ENCODE data around the gene UBE2E1. TPM values are rescaled to one million over a fixed set of nuclear protein-coding genes. Genes with fewer than 3 reads are reported as not detected.
A peak's percentile ranks its signal among the peaks of the same experiment; 100 is the strongest.

Gene UBE2E1
- total and polyA plus RNA-seq, 2 of the 4 experiments (the other 2 are of a cell fraction): 54.1 to 91.6 TPM

DNA sequence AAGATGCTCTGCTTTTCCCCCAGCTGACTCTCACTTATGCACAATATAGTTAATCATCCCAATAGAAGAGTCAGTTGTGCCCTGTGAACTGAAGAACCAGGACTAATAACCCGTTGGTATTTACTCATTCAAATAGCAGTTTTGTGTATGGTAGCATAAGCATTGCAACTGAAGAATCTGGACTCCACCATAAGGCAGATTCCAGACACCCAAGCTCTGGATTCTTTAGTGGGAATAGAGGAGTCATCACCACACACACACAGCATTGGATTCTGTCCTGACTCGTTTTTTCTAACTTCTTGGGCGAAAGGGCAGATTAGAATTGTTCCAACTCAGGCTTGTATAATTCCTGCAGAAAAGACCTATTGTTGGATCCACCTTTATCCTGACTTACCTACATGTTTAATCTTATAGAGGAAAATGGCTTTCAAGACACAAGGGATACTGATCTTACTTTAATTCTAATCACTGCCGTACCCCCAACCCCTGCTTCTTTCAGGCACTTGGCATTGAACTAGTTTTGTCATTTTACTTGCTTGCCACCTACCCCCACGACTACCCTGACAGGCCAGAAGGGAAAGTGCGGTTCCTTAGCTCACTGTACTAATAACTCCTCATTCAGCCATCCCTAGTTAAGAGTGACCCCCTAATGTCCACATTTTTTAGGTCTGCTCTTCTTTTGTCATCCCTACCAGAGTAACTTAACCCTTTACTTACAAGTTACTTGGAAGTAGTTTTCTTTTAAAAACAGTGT is 68.8 kb downstream of the UBE2E1 start (continued):
- peak; percentile 2; the same call in 1 of the 2 replicates for TF ChIP-seq CEBPB (IDR thresholded peaks at IDR 0.05; ENCODE audit: low read depth, low read length)
- no peak for TF ChIP-seq CHD1 (IDR thresholded peaks at IDR 0.05; ENCODE audit: low read depth, low read length)
- TF ChIP-seq RAD21 (IDR thresholded peaks at IDR 0.05; ENCODE audit: low read length): peak; percentile 10; the same call in 1 of the 2 replicates

DNA sequence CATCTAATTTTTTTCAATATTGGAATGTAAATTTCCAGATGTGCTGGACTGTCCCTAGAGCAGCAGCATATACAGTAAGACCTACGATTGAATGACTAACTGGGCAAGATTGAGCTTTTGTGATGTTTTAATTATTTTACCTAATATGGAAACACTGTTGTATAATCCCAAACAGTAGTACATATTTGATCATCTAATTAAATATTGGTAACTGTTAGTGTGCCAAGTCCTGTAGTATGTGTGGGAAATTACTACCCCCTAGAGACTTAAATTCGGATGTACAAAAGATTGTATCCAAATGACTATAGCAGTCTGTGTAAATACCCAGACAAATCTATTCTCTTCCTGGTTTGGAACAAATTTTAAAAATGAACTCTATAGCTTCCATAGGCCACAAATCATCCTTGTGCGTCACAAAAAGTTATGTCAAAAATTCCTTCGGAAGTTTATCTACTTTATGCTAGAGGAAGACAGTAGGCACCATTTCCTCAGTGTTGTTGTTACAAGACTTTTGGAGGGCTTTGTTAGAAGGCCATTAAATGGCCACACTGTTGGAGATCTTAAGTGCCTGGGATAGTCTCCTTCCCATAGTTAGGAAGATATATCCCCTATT is 69.5 kb downstream of the UBE2E1 start:
- no peak for DNase-seq
- Histone ChIP-seq H3K56ac (ENCODE audit: extremely low read depth, insufficient read depth, low read length) (no peak overlapping the region), H2AK5ac (ENCODE audit: low read depth, low read length) (no peak overlapping the region; the same call in 1 of the 2 replicates), H4K8ac (ENCODE audit: low read depth in 2 of 2, low read length in 2 of 2) (peak overlapping the region in 1 of 2 experiments; percentile 59; a peak in 1 of 4 replicates), H3K79me1 (ENCODE audit: low read depth in 1 of 2, low read length in 2 of 2) (peaks cover 19 to 65% of the 10 kb centered on the region in 2 experiments), H3K9ac (ENCODE audit: low read depth, low read length) (no peak overlapping the region), H4K91ac (ENCODE audit: insufficient read depth, low read depth, low read length) (peak overlapping the region; percentile 22), H3K9me1 (ENCODE audit: insufficient read depth, low read length) (peaks cover 5% of the 10 kb centered on the region), H2AK9ac (replicated peaks; ENCODE audit: low read depth, low read length, poor library complexity) (no peak overlapping the region), H4K5ac (ENCODE audit: low read depth, low read length) (0 out of 2 replicates have a peak overlapping the region, but pooled peaks have one; percentile 36), H2BK5ac (ENCODE audit: low read depth, low read length, poor library complexity, severe bottlenecking) (peak overlapping the region; percentile 88), H2AFZ (replicated peaks; ENCODE audit: low read length, poor library complexity) (no peak overlapping the region), H3K27me3 (ENCODE audit: control insufficient read depth, insufficient read depth, low read length) (no peaks in the 10 kb centered on the region), H3K4me1 (ENCODE audit: control insufficient read depth, insufficient read depth, low read length) (peaks cover 16% of the 10 kb centered on the region), H3K4ac (ENCODE audit: low read depth, low read length) (no peak overlapping the region; the same call in 1 of the 2 replicates), H2BK120ac (ENCODE audit: low read depth, low read length) (no peak overlapping the region), H3K27ac (ENCODE audit: insufficient read depth, low read length) (no peak overlapping the region), H3K4me2 (ENCODE audit: low read depth, low read length) (no peak overlapping the region), H3K4me3 (ENCODE audit: insufficient read depth, low read depth, low read length) (no peak overlapping the region), H2BK15ac (ENCODE audit: low read depth, low read length) (peak overlapping the region; percentile 49; the same call in 1 of the 3 replicates), H3K36me3 (ENCODE audit: control insufficient read depth, insufficient read depth, low read length) (no peaks in the 10 kb centered on the region), H3K18ac (ENCODE audit: low read depth, low read length) (no peak overlapping the region), H4K20me1 (ENCODE audit: insufficient read depth, low read length) (peaks cover 41% of the 10 kb centered on the region), H2BK20ac (ENCODE audit: low read depth, low read length) (no peak overlapping the region), H3K14ac (replicated peaks; ENCODE audit: low read depth, low read length) (no peak overlapping the region), H3K9me3 (ENCODE audit: control insufficient read depth, insufficient read depth, low read length) (no peaks in the 10 kb centered on the region), H3K23ac (ENCODE audit: low read depth, low read length) (no peak overlapping the region)
- POLR2A ChIA-PET (ENCODE audit: unreplicated experiment): interaction anchor here (0.7 kb wide), 1 partner anchor 69 kb away, joined by 3 read pairs; no protein-coding TSS in a partner anchor
- BruUV-seq (replicated peaks): no TSS peak
- CTCF ChIA-PET: no interaction called here
- no CpG with 5 or more reads among the region's 4 CpGs for WGBS, 2 experiments (ENCODE audit: extremely low coverage in 2 of 2, insufficient read length in 1 of 2)
- dilution Hi-C loops (cut with HindIII; ENCODE audit: low sequenced_read_pairs, unreplicated experiment) (no loop called here), intact Hi-C loops (cut with micrococcal nuclease) (loop anchor here (10.0 kb wide), 2 partner anchors 160 to 670 kb away; partner anchors contain the start of gene UBE2E2), in situ Hi-C loops (cut with MboI; ENCODE audit: low sequenced_read_pairs) (loop anchor here (25.0 kb wide), 2 partner anchors 362 to 812 kb away; no protein-coding TSS in a partner anchor)
- ATAC-seq (ENCODE audit: low read depth): peak; percentile 13
- TF ChIP-seq RCOR1 (IDR thresholded peaks at IDR 0.05; ENCODE audit: insufficient replicate concordance, low read length): no peak
- TF ChIP-seq MXI1 (IDR thresholded peaks at IDR 0.05; ENCODE audit: borderline replicate concordance, low read depth, low read length): no peak
- no peak for TF ChIP-seq RFX5 (IDR thresholded peaks at IDR 0.05; ENCODE audit: low read depth, low read length)
- TF ChIP-seq, protein P1, sequence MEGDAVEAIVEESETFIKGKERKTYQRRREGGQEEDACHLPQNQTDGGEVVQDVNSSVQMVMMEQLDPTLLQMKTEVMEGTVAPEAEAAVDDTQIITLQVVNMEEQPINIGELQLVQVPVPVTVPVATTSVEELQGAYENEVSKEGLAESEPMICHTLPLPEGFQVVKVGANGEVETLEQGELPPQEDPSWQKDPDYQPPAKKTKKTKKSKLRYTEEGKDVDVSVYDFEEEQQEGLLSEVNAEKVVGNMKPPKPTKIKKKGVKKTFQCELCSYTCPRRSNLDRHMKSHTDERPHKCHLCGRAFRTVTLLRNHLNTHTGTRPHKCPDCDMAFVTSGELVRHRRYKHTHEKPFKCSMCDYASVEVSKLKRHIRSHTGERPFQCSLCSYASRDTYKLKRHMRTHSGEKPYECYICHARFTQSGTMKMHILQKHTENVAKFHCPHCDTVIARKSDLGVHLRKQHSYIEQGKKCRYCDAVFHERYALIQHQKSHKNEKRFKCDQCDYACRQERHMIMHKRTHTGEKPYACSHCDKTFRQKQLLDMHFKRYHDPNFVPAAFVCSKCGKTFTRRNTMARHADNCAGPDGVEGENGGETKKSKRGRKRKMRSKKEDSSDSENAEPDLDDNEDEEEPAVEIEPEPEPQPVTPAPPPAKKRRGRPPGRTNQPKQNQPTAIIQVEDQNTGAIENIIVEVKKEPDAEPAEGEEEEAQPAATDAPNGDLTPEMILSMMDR (conservative IDR thresholded peaks at IDR 0.05; ENCODE audit: low read depth, low read length): peak; percentile 11; the same call in 1 of the 2 replicates
- TF ChIP-seq FOS (IDR thresholded peaks at IDR 0.05; ENCODE audit: low read depth, low read length): no peak
- TF ChIP-seq, protein P2, sequence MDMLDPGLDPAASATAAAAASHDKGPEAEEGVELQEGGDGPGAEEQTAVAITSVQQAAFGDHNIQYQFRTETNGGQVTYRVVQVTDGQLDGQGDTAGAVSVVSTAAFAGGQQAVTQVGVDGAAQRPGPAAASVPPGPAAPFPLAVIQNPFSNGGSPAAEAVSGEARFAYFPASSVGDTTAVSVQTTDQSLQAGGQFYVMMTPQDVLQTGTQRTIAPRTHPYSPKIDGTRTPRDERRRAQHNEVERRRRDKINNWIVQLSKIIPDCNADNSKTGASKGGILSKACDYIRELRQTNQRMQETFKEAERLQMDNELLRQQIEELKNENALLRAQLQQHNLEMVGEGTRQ (IDR thresholded peaks at IDR 0.05; ENCODE audit: low read depth, low read length): no peak
- TF ChIP-seq MAFK (IDR thresholded peaks at IDR 0.05; ENCODE audit: low read depth, low read length): no peak
- TF ChIP-seq SMC3 (IDR thresholded peaks at IDR 0.05; ENCODE audit: low read depth, low read length): no peak
